Nephron progenitor cell (in vitro differentiated cells): ENCODE data around the gene MLIP.

Experiments used
- DNase-seq: peaks from one replicate; pipeline ENCODE4 v3.0.0; 2021
- H3K27ac Mint-ChIP-seq: 2 replicates; pipeline ENCODE4 v1.8.0; 2021; ENCODE audit warnings: mild to moderate bottlenecking, moderate library complexity, mixed read lengths
- H3K27me3 Mint-ChIP-seq: 2 replicates; pipeline ENCODE4 v1.8.0; 2021; ENCODE audit warnings: mild to moderate bottlenecking, low read depth, mixed read lengths; ENCODE audit not compliant: poor library complexity
- H3K36me3 Mint-ChIP-seq: 2 replicates; pipeline ENCODE4 v1.8.0; 2021; ENCODE audit warnings: low read depth, mixed read lengths
- H3K4me1 Mint-ChIP-seq: 2 replicates; pipeline ENCODE4 v1.8.0; 2021; ENCODE audit warnings: mixed read lengths
- H3K4me3 Mint-ChIP-seq: 2 replicates; pipeline ENCODE4 v1.8.0; 2021; ENCODE audit warnings: mild to moderate bottlenecking, moderate library complexity, mixed read lengths
- H3K9me3 Mint-ChIP-seq: 2 replicates; pipeline ENCODE4 v1.8.0; 2021; ENCODE audit warnings: mild to moderate bottlenecking, moderate library complexity, mixed read lengths
- TF ChIP-seq, protein P1 (sequence below): fragments of 200-600 bp; sonication (generic); IDR thresholded peaks from 2 replicates; pipeline ENCODE4 v1.5.0; 2021; ENCODE audit warnings: antibody characterized with exemption

MLIP gene

GRCh38 chr6:54262971-54263370, 151.7 kb downstream of the MLIP start:
- Mint-ChIP-seq H3K9me3 (no peaks in the 10 kb centered on the region), H3K27me3 (no peaks in the 10 kb centered on the region), H3K4me3 (no peak overlapping the region), H3K4me1 (no peaks in the 10 kb centered on the region), H3K27ac (no peak overlapping the region), H3K36me3 (no peaks in the 10 kb centered on the region)
- TF ChIP-seq, protein P1, sequence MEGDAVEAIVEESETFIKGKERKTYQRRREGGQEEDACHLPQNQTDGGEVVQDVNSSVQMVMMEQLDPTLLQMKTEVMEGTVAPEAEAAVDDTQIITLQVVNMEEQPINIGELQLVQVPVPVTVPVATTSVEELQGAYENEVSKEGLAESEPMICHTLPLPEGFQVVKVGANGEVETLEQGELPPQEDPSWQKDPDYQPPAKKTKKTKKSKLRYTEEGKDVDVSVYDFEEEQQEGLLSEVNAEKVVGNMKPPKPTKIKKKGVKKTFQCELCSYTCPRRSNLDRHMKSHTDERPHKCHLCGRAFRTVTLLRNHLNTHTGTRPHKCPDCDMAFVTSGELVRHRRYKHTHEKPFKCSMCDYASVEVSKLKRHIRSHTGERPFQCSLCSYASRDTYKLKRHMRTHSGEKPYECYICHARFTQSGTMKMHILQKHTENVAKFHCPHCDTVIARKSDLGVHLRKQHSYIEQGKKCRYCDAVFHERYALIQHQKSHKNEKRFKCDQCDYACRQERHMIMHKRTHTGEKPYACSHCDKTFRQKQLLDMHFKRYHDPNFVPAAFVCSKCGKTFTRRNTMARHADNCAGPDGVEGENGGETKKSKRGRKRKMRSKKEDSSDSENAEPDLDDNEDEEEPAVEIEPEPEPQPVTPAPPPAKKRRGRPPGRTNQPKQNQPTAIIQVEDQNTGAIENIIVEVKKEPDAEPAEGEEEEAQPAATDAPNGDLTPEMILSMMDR = no peak
- DNase-seq = no peak

DNA sequence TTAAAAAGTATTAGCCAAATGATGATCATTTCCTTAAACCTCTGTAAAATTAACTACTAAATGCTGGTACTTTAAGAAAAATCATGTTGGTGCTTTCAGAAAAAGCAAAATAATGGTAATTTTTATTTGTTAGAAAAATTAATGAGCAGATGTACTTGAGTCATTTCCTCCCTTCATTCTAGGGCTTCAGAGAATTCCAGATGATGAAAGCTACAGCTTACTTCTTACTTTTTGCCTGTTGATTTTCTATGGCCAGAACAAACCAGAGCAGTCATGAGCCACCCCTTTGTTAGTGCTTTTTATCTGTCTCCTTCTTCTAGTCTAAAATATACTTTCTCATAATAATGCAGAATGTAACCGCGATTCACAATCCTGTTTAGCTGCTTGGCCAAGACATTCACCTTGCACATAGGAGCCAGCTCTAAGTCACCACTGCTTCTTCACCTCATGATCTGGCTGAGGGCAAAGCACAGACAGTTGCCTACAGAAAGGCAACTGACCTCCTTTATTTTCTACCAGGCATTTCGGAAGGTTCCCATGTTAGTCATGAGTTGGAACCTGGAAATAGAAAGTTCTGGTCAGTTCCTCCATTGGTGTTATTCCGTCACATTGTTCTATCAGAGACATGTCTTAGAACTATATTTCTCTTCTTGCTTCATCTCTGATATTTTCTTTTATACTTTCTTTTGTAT, 153.5 kb downstream of the MLIP start:
- Mint-ChIP-seq H3K27me3 (no peaks in the 10 kb centered on the region), H3K27ac (no peak overlapping the region), H3K4me3 (no peak overlapping the region), H3K4me1 (no peaks in the 10 kb centered on the region), H3K36me3 (no peaks in the 10 kb centered on the region), H3K9me3 (no peaks in the 10 kb centered on the region)
- DNase-seq = no peak
- TF ChIP-seq, protein P1 = no peak

DNA sequence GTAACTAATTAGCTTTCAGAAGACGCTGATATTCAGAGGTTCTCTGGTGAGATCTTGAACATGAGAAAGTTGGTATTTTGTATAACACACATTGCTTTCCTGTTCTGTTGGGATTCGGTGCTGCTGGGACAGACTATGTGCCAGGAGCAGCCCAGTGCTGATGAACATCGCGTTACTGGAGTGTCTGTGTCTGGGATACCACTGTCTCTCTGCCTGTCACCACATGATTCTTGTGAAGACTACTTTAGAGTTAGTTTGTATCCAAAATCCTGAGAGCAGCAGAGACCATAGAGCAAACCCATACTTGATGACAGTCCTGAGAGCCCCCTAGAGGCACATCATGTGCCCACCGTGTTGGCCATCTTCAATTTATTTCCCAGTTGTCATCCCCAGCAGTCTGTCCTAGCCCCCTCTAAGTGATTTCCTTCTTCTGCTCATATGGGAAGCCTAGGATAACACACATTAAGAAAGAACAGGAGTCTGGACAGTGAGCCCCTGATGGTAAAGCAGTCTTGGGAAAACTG, 155.2 kb downstream of the MLIP start:
- Mint-ChIP-seq H3K9me3 (no peaks in the 10 kb centered on the region), H3K27ac (no peak overlapping the region), H3K27me3 (no peaks in the 10 kb centered on the region), H3K4me3 (no peak overlapping the region), H3K36me3 (no peaks in the 10 kb centered on the region), H3K4me1 (no peaks in the 10 kb centered on the region)
- TF ChIP-seq, protein P1 = no peak
- no peak for DNase-seq

DNA sequence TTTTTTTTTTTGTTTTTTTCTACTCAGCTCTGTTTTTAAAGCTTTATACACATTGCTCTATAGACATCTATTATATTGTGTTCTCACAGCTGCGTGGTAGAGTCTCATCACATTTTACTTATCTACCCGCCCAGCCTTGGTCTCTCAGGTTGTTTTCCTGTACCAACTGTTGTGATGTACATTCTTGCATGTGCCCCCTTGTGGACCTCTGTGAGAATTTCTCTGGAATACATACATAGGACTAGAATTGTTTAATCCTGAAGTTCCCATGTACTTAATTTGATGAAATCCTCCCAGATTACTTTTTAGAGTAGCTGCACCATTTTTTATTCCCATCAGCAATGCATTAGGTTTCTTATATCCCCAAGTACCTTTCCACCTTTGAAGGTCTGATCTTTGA, 156.6 kb downstream of the MLIP start:
- TF ChIP-seq, protein P1 = peak; percentile 57
- no peak overlapping the region for H3K27ac Mint-ChIP-seq
- H3K4me3 Mint-ChIP-seq = no peak overlapping the region
- peaks cover 3% of the 10 kb centered on the region for H3K27me3 Mint-ChIP-seq
- no peaks in the 10 kb centered on the region for H3K4me1 Mint-ChIP-seq
- DNase-seq = peak; percentile 22
- H3K9me3 Mint-ChIP-seq = no peaks in the 10 kb centered on the region
- no peaks in the 10 kb centered on the region for H3K36me3 Mint-ChIP-seq

GRCh38 chr6:54273214-54273820, 162.1 kb downstream of the MLIP start:
- DNase-seq = no peak
- no peak overlapping the region for H3K27ac Mint-ChIP-seq
- H3K36me3 Mint-ChIP-seq = no peaks in the 10 kb centered on the region
- H3K27me3 Mint-ChIP-seq = peaks cover 3% of the 10 kb centered on the region
- no peaks in the 10 kb centered on the region for H3K4me1 Mint-ChIP-seq
- TF ChIP-seq, protein P1 = no peak
- H3K4me3 Mint-ChIP-seq = no peak overlapping the region
- H3K9me3 Mint-ChIP-seq = no peaks in the 10 kb centered on the region

DNA sequence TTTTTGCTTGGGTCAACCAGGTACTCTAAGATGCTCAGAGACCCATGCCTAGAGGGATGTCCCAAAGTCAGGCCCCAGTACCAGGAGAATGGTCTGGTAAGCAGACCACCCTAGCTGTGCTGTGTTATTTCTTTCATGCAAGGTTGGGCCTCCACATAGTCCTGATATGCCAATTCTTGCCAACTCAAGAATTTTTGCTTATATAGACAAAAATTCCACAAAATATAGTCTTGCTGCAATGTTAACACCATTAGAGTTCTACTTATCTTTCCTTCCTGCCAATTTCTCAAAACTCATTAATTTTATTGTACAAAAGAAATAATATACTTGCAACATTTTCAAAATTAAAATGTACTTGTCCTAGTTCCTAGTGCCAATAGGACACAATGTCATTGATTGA, 163.1 kb downstream of the MLIP start:
- Mint-ChIP-seq H3K27ac (no peak overlapping the region), H3K4me1 (no peaks in the 10 kb centered on the region), H3K4me3 (no peak overlapping the region), H3K9me3 (no peaks in the 10 kb centered on the region), H3K27me3 (peaks cover 3% of the 10 kb centered on the region), H3K36me3 (no peaks in the 10 kb centered on the region)
- DNase-seq = no peak
- TF ChIP-seq, protein P1 = no peak
